Keratinocyte (primary cell): ENCODE measurements around the gene PLXNA3. TPM values are rescaled to one million over a fixed set of nuclear protein-coding genes. Genes with fewer than 3 reads are reported as not detected.

Experiments used
- DNase-seq: peaks from one replicate; pipeline ENCODE4 v3.0.0-alpha.2; 2011; ENCODE audit warnings: low read depth, missing footprints, low spot score
- FAIRE-seq: peaks from 2 replicates; lab custom pipeline; 2011; peaks lifted over from hg19 to GRCh38; lab: Jason Lieb, UNC
- H2AFZ ChIP-seq: 2 replicates; pipeline ENCODE4 v1.6.0; 2012; ENCODE audit warnings: low read length, control low read depth, inconsistent platforms; ENCODE audit not compliant: control insufficient read depth
- H3K27ac ChIP-seq: 2 replicates; pipeline ENCODE4 v1.5.1; 2011; ENCODE audit warnings: low read length; ENCODE audit not compliant: control insufficient read depth, insufficient read depth
- H3K27me3 ChIP-seq: 3 replicates; pipeline ENCODE4 v1.6.0; 2011; ENCODE audit warnings: low read length; ENCODE audit not compliant: control insufficient read depth, insufficient read depth; ENCODE audit errors: extremely low read depth
- H3K36me3 ChIP-seq, 2 experiments: 2 replicates in 1 of 2; 3 replicates in 1 of 2; pipeline ENCODE4 v1.5.1; 2011; ENCODE audit warnings: low read length in 2 of 2, mild to moderate bottlenecking in 1 of 2; ENCODE audit not compliant: control insufficient read depth in 2 of 2, insufficient read depth in 2 of 2; ENCODE audit errors: extremely low read depth in 1 of 2
- H3K4me1 ChIP-seq: 3 replicates; pipeline ENCODE4 v1.5.1; 2011; ENCODE audit warnings: low read length; ENCODE audit not compliant: control insufficient read depth, insufficient read depth; ENCODE audit errors: extremely low read depth
- H3K4me2 ChIP-seq: 3 replicates; pipeline ENCODE4 v1.6.0; 2011; ENCODE audit warnings: low read depth, low read length; ENCODE audit not compliant: control insufficient read depth, insufficient read depth; ENCODE audit errors: extremely low read depth
- H3K4me3 ChIP-seq, 3 experiments: fragments of 200-600 bp in 1 of 3; sonication (generic) in 1 of 3; 2 replicates in 2 of 3; 3 replicates in 1 of 3; pipeline ENCODE4 v1.5.1; 2011 to 2016; ENCODE audit warnings: low read length in 3 of 3, mild to moderate bottlenecking in 3 of 3, control low read depth in 2 of 3, inconsistent platforms in 1 of 3, low read depth in 1 of 3, mixed read lengths in 1 of 3, mixed run types in 1 of 3, moderate library complexity in 1 of 3; ENCODE audit not compliant: control insufficient read depth in 2 of 3, insufficient read depth in 2 of 3; ENCODE audit errors: extremely low read depth in 1 of 3
- H3K79me2 ChIP-seq: 2 replicates; pipeline ENCODE4 v1.6.0; 2012; ENCODE audit warnings: low read length; ENCODE audit not compliant: control insufficient read depth, insufficient read depth
- H3K9ac ChIP-seq: 3 replicates; pipeline ENCODE4 v1.6.0; 2011; ENCODE audit warnings: low read length; ENCODE audit not compliant: control insufficient read depth, insufficient read depth; ENCODE audit errors: extremely low read depth
- H3K9me1 ChIP-seq: 3 replicates; pipeline ENCODE4 v1.6.0; 2011; ENCODE audit warnings: low read length; ENCODE audit not compliant: control insufficient read depth, insufficient read depth; ENCODE audit errors: extremely low read depth
- H3K9me3 ChIP-seq: 2 replicates; pipeline ENCODE4 v1.5.1; 2012; ENCODE audit warnings: low read depth, low read length; ENCODE audit not compliant: control insufficient read depth
- H4K20me1 ChIP-seq: 3 replicates; pipeline ENCODE4 v1.6.0; 2011; ENCODE audit warnings: low read length; ENCODE audit not compliant: control insufficient read depth, insufficient read depth; ENCODE audit errors: extremely low read depth
- CTCF ChIP-seq, 3 experiments: IDR thresholded peaks in 1 of 3; conservative IDR thresholded peaks in 1 of 3; optimal IDR thresholded peaks in 1 of 3; 2 replicates in 2 of 3; 3 replicates in 1 of 3; pipeline versions ENCODE3 to v1.5.1; 2011; ENCODE audit warnings: low read length in 3 of 3, mild to moderate bottlenecking in 3 of 3, moderate library complexity in 2 of 3, control low read depth in 1 of 3, inconsistent platforms in 1 of 3; ENCODE audit not compliant: insufficient read depth in 2 of 3; ENCODE audit errors: extremely low read depth in 1 of 3
- EZH2 ChIP-seq: IDR thresholded peaks from one replicate; pipeline ENCODE4 v1.6.1; 2012; ENCODE audit warnings: inconsistent platforms, mild to moderate bottlenecking, low read length, moderate library complexity
- dilution Hi-C: fragments of 300-500 bp; cut with MboI; formaldehyde crosslinking; loops from one replicate; pipeline ENCODE4 v1.7.0; 2020; ENCODE audit warnings: low sequenced_read_pairs; ENCODE audit not compliant: extremely low pct_ligation_motif_present
- polyA plus RNA-seq, 5 experiments: library from polyadenylated mRNA; depleted of rRNA in 3 of 5; stranded (reverse) in 3 of 5; stranded (forward) in 1 of 5; unstranded in 1 of 5; fragments of >200 nt; gene quantifications; 1 replicate in 1 of 5; 2 replicates in 3 of 5; 3 replicates in 1 of 5; pipeline versions ENCODE4 v1.2.1 to v1.2.3, GENCODE V29; 2011 to 2012; ENCODE audit warnings: missing spikeins in 2 of 5, low read depth in 1 of 5, low replicate concordance in 1 of 5

The PLXNA3 gene
- polyA plus RNA-seq, 1 donor (not counting 4 experiments of a cell fraction or from before 2014, with no cell fraction given): 7.6 TPM

- no peak overlapping the region for H3K9ac ChIP-seq
- no peak overlapping the region for H3K27ac ChIP-seq
- H3K36me3 ChIP-seq: peaks cover 5 to 8% of the 10 kb centered on the region in 2 experiments
- no peak overlapping the region for H3K4me3 ChIP-seq
- H3K4me2 ChIP-seq: no peak overlapping the region
- H4K20me1 ChIP-seq: no peaks in the 10 kb centered on the region
- H3K27me3 ChIP-seq: no peaks in the 10 kb centered on the region
- H3K4me1 ChIP-seq: peaks cover 6% of the 10 kb centered on the region
- H3K9me3 ChIP-seq: no peaks in the 10 kb centered on the region
- H2AFZ ChIP-seq: no peak overlapping the region
- FAIRE-seq (no peak), DNase-seq (no peak)
- TF ChIP-seq EZH2 (no peak), CTCF (optimal IDR thresholded peaks at IDR 0.05 in 1 of 3, IDR thresholded peaks at IDR 0.05 in 1 of 3, conservative IDR thresholded peaks at IDR 0.05 in 1 of 3; ENCODE audit: extremely low read depth in 1 of 3, insufficient read depth in 2 of 3, low read length in 3 of 3) (no peak)
- H3K9me1 ChIP-seq: no peaks in the 10 kb centered on the region
- peaks cover 8% of the 10 kb centered on the region for H3K79me2 ChIP-seq
- dilution Hi-C loops: no loop called here
Measured at GRCh38 chrX:154483325-154483724, 25.2 kb downstream of the PLXNA3 start.

- dilution Hi-C loops: no loop called here
- Histone ChIP-seq H3K4me3 (no peak overlapping the region), H3K4me1 (peaks cover 11% of the 10 kb centered on the region), H3K4me2 (no peak overlapping the region), H2AFZ (no peak overlapping the region), H3K9me3 (no peaks in the 10 kb centered on the region), H3K36me3 (peaks cover 5 to 8% of the 10 kb centered on the region in 2 experiments), H3K9ac (no peak overlapping the region), H3K79me2 (peaks cover 9% of the 10 kb centered on the region), H4K20me1 (no peaks in the 10 kb centered on the region), H3K9me1 (no peaks in the 10 kb centered on the region), H3K27ac (no peak overlapping the region), H3K27me3 (no peaks in the 10 kb centered on the region)
- DNase-seq: no peak
- FAIRE-seq: no peak
- TF ChIP-seq EZH2 (no peak), CTCF (optimal IDR thresholded peaks at IDR 0.05 in 1 of 3, IDR thresholded peaks at IDR 0.05 in 1 of 3, conservative IDR thresholded peaks at IDR 0.05 in 1 of 3; ENCODE audit: extremely low read depth in 1 of 3, insufficient read depth in 2 of 3, low read length in 3 of 3) (no peak)
Measured at GRCh38 chrX:154484255-154485149, 26.4 kb downstream of the PLXNA3 start.
